ENCODE data around the gene TMEM164. TPM values are rescaled to one million over a fixed set of nuclear protein-coding genes. Genes with fewer than 3 reads are reported as not detected.
A peak's percentile ranks its signal among the peaks of the same experiment; 100 is the strongest.
"Not testable (repeated sequence)": the region's sequence is repeated elsewhere in the genome, so short reads cannot be mapped to it uniquely, and the experiment has no call there.

TMEM164 gene
- polyA plus RNA-seq, 1 experiment, result 7.7 TPM

DNA sequence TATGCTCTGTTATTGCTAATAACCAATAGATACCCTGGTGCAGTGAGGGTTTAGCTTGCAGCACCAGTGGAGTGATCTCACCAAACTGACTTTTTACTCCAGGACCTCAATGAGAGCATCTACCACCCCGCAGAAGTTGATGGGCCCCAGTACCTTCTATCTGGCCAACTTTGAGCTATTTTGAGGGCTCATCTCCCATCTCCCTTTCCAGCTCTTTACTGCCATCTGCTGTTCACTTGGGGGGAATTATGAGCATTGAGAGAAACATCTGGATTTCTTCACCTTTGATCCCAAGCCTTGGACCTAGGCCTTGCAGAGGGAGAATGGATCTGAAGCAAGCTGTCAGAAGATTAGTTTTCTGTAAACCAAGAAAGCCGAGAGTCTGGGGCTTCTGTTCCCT lies 143.6 kb downstream of the TMEM164 start:
- Histone ChIP-seq H3K4me3 (ENCODE audit: low read depth, low read length) (no peak overlapping the region), H3K36me3 (ENCODE audit: control insufficient read depth, insufficient read depth, low read length) (no peaks in the 10 kb centered on the region), H3K27me3 (ENCODE audit: control insufficient read depth, insufficient read depth, low read length) (no peaks in the 10 kb centered on the region)
- ChIA-PET POLR2A (no interaction called here), CTCF (interaction anchor here (0.5 to 4.2 kb wide), 34 partner anchors 10 to 449 kb away, joined by 3 to 73 read pairs (median 4); partner anchors contain the start of gene TMEM164)
- DNase-seq (ENCODE audit: low read depth), result no peak
- peak; percentile 64 for TF ChIP-seq CTCF (IDR thresholded peaks at IDR 0.05; ENCODE audit: insufficient read depth, low read depth, low read length)

DNA sequence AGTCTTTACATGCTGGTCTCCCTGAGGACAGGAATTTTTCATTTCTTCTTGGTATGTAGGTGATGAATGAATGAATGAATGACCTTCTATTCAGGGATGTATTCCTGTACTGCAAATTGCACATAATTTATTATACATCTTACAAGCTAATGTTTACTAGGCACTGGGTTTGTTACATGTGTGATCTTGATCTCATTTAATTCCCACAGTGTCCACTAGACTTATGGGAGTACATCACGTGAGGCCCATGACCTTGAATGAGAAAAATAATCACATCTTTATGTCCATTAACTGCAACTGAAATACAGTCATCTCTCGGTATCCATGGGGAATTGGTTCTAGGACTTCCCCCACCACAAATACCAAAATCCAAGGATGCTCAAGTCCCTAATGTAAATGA lies 150.3 kb downstream of the TMEM164 start:
- no peaks in the 10 kb centered on the region for H3K27me3 ChIP-seq (ENCODE audit: control insufficient read depth, insufficient read depth, low read length)
- no peak for TF ChIP-seq CTCF (IDR thresholded peaks at IDR 0.05; ENCODE audit: insufficient read depth, low read depth, low read length)
- ChIA-PET POLR2A (no interaction called here), CTCF (interaction anchor here (11.2 kb wide), 1 partner anchor 260 kb away, joined by 331 read pairs; no protein-coding TSS in a partner anchor)
- no peak for DNase-seq (ENCODE audit: low read depth)
- no peak overlapping the region for H3K4me3 ChIP-seq (ENCODE audit: low read depth, low read length)
- H3K36me3 ChIP-seq (ENCODE audit: control insufficient read depth, insufficient read depth, low read length), result no peaks in the 10 kb centered on the region

DNA sequence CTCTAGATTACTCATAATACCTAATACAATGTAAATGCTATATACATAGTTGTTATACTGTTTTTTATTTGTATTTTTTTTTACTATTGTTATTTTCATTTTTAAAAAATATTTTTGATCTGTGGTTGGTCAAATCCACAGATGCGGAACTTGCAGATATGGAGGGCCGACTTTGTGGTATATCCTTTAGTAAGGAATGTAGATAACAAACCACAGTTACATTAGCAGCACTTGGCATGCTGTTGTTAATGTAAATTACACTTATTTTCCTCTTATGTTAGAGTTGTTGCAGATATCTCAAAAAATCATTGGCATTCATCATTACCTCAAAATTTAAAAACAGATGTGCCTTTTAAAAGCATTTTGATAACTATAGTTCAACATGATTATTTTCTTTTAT lies 151.0 kb downstream of the TMEM164 start:
- no peak for TF ChIP-seq CTCF (IDR thresholded peaks at IDR 0.05; ENCODE audit: insufficient read depth, low read depth, low read length)
- H3K4me3 ChIP-seq (ENCODE audit: low read depth, low read length), result no peak overlapping the region
- ChIA-PET CTCF (interaction anchor here (11.2 kb wide), 1 partner anchor 259 kb away, joined by 331 read pairs; no protein-coding TSS in a partner anchor), POLR2A (no interaction called here)
- no peaks in the 10 kb centered on the region for H3K36me3 ChIP-seq (ENCODE audit: control insufficient read depth, insufficient read depth, low read length)
- no peaks in the 10 kb centered on the region for H3K27me3 ChIP-seq (ENCODE audit: control insufficient read depth, insufficient read depth, low read length)
- DNase-seq (ENCODE audit: low read depth), result no peak

DNA sequence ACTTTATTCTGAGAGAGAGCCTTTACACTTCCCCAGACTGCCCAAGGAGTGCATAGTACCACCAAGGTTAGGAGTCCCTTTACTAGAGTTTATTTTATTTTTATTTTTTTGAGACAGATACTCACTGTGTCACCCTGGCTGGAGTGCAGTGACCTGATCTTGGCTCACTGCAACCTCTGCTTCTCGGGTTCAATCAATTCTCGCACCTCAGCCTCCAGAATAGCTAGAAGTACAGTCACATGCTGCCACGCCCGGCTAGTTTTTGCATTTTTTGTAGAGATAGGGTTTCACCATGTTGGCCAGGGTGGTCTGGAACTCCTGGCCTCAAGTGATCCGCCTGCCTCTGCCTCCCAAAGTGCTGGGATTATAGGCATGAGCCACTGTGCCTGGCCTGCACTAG lies 151.4 kb downstream of the TMEM164 start:
- DNase-seq (ENCODE audit: low read depth); H3K36me3 ChIP-seq (ENCODE audit: control insufficient read depth, insufficient read depth, low read length); POLR2A ChIA-PET; H3K27me3 ChIP-seq (ENCODE audit: control insufficient read depth, insufficient read depth, low read length); H3K4me3 ChIP-seq (ENCODE audit: low read depth, low read length): not testable (repeated sequence)
- CTCF ChIA-PET, result interaction anchor here (1.5 to 11.2 kb wide), 2 partner anchors 21 to 259 kb away, joined by 3 to 331 read pairs; no protein-coding TSS in a partner anchor

DNA sequence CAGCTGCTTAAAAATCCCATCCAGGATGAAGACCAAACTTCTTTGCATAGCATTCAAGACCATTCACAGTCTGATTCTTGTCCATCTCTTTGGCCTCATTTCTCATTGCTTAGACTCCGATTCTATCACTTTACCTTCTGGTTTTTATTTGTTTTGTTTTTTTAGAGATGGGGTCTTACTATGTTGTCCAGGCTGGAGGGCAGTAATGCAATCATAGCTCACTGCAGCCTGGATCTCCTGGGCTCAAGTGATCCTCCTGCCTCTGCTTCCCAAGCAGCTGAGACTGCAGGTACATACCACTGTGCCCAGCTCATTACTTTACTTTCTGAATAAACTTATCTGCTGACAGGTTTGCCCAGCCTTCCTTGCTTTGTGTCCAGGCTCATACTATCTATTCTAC lies 152.8 kb downstream of the TMEM164 start:
- TF ChIP-seq CTCF (IDR thresholded peaks at IDR 0.05; ENCODE audit: insufficient read depth, low read depth, low read length), result no peak
- Histone ChIP-seq H3K36me3 (ENCODE audit: control insufficient read depth, insufficient read depth, low read length) (no peaks in the 10 kb centered on the region), H3K27me3 (ENCODE audit: control insufficient read depth, insufficient read depth, low read length) (no peaks in the 10 kb centered on the region), H3K4me3 (ENCODE audit: low read depth, low read length) (no peak overlapping the region)
- DNase-seq (ENCODE audit: low read depth), result no peak
- POLR2A ChIA-PET, result no interaction called here
- CTCF ChIA-PET, result interaction anchor here (1.2 to 11.2 kb wide), 6 partner anchors 9 to 257 kb away, joined by 3 to 331 read pairs (median 4); no protein-coding TSS in a partner anchor

DNA sequence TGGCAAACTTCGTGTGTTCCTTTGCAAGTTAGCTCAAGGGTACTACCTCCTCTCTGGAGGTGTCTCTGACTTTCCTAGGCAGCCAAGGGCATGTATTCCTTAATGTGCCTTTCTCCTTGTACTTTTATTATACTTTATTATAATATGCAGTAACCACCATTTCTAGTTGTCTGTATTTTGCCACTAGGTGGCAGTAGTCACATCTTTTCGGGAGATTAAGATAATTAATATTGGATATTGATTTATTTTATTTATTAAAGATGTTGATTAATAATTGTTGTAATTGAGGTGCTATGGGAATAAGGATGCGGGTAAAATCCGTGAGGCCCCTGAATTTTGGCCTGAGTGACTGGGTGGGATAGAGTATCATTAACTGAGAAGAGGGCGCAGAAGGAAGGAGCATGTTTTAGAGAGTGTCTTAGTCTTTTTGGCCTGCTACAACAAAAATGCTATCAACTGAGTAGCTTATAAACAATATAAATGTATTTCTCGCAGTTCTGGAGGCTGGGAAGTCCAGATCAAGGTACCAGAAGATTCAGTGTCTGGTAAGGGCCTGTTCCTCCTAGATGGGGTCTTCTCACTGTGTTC lies 153.3 kb downstream of the TMEM164 start:
- no peak for DNase-seq (ENCODE audit: low read depth)
- peak; percentile 18; the same call in 1 of the 2 replicates for TF ChIP-seq CTCF (IDR thresholded peaks at IDR 0.05; ENCODE audit: insufficient read depth, low read depth, low read length)
- ChIA-PET POLR2A (no interaction called here), CTCF (interaction anchor here (1.2 to 11.2 kb wide), 6 partner anchors 9 to 257 kb away, joined by 3 to 331 read pairs (median 4); no protein-coding TSS in a partner anchor)
- H3K27me3 ChIP-seq (ENCODE audit: control insufficient read depth, insufficient read depth, low read length), result no peaks in the 10 kb centered on the region
- no peak overlapping the region for H3K4me3 ChIP-seq (ENCODE audit: low read depth, low read length)
- H3K36me3 ChIP-seq (ENCODE audit: control insufficient read depth, insufficient read depth, low read length), result no peaks in the 10 kb centered on the region
